ENCODE results near the gene DENND2C.

DNA sequence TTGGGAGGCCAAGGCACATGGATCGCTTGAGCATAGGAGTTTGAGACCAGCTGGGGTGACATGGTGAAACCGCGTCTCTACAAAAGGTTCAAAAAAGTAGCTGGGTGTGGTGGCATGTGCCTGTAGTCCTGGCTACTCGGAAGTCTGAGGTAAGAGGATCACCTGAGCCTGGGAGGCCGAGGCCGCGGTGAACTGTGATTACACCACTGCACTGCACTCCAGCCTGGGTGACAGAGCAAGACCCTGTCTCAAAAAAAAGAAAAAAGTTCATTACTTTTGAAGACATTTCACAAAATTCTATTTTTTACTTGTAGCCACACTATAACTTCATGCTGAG, 2.1 kb upstream of the DENND2C start:
- TF ChIP-seq POLR2A (IDR thresholded peaks at IDR 0.05) (no peak), POLR2AphosphoS5 (IDR thresholded peaks at IDR 0.05) (no peak)
- TF ChIP-seq, protein P1, sequence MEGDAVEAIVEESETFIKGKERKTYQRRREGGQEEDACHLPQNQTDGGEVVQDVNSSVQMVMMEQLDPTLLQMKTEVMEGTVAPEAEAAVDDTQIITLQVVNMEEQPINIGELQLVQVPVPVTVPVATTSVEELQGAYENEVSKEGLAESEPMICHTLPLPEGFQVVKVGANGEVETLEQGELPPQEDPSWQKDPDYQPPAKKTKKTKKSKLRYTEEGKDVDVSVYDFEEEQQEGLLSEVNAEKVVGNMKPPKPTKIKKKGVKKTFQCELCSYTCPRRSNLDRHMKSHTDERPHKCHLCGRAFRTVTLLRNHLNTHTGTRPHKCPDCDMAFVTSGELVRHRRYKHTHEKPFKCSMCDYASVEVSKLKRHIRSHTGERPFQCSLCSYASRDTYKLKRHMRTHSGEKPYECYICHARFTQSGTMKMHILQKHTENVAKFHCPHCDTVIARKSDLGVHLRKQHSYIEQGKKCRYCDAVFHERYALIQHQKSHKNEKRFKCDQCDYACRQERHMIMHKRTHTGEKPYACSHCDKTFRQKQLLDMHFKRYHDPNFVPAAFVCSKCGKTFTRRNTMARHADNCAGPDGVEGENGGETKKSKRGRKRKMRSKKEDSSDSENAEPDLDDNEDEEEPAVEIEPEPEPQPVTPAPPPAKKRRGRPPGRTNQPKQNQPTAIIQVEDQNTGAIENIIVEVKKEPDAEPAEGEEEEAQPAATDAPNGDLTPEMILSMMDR (IDR thresholded peaks at IDR 0.05): no peak
